GM23338 (cell line): ENCODE results near the gene APMAP. TPM values are rescaled to one million over a fixed set of nuclear protein-coding genes. Genes with fewer than 3 reads are reported as not detected.
"Not testable (repeated sequence)": the region's sequence is repeated elsewhere in the genome, so short reads cannot be mapped to it uniquely, and the experiment has no call there.

Experiments
- ATAC-seq: fragments of 200-7000 bp; cut with Tn5 transposase; 3 replicates; pipeline ENCODE4 v1.9.1; 2020
- DNase-seq: peaks from one replicate; pipeline ENCODE4 v3.0.0-alpha.2; 2015; ENCODE audit warnings: low spot score
- H2AFZ ChIP-seq: fragments of 200-600 bp; sonication (generic); 2 replicates; pipeline ENCODE4 v1.8.0; 2016; ENCODE audit warnings: antibody characterized with exemption, mild to moderate bottlenecking, moderate library complexity
- H3F3A ChIP-seq: fragments of 200-600 bp; sonication (generic); replicated peaks from 2 replicates; pipeline ENCODE4 v1.8.0; 2017; ENCODE audit warnings: antibody characterized with exemption, mixed run types, low read depth
- H3K27ac ChIP-seq: fragments of 200-600 bp; sonication (generic); 2 replicates; pipeline ENCODE4 v1.6.1; 2016; ENCODE audit warnings: low read depth
- H3K27me3 ChIP-seq: fragments of 200-600 bp; sonication (generic); 2 replicates; pipeline ENCODE4 v1.8.0; 2016; ENCODE audit warnings: mild to moderate bottlenecking, mixed run types, moderate library complexity; ENCODE audit not compliant: insufficient read depth
- H3K36me3 ChIP-seq: fragments of 200-600 bp; sonication (generic); 2 replicates; pipeline ENCODE4 v1.8.0; 2016; ENCODE audit warnings: mild to moderate bottlenecking; ENCODE audit not compliant: insufficient read depth
- H3K4me1 ChIP-seq: fragments of 200-600 bp; sonication (generic); 2 replicates; pipeline ENCODE4 v1.8.0; 2016; ENCODE audit warnings: mild to moderate bottlenecking, moderate library complexity; ENCODE audit not compliant: insufficient read depth
- H3K4me2 ChIP-seq: fragments of 200-600 bp; sonication (generic); 2 replicates; pipeline ENCODE4 v1.7.1; 2017; ENCODE audit warnings: mixed run types
- H3K4me3 ChIP-seq: fragments of 200-600 bp; sonication (generic); 2 replicates; pipeline ENCODE4 v1.6.1; 2016; ENCODE audit warnings: mixed run types
- H3K79me2 ChIP-seq: fragments of 200-600 bp; sonication (generic); replicated peaks from 2 replicates; pipeline ENCODE4 v1.8.0; 2017; ENCODE audit warnings: mild to moderate bottlenecking; ENCODE audit not compliant: insufficient read depth
- H3K9me2 ChIP-seq: fragments of 200-600 bp; sonication (generic); 2 replicates; pipeline ENCODE4 v1.8.0; 2017; ENCODE audit not compliant: insufficient read depth
- H4K20me1 ChIP-seq: fragments of 200-600 bp; sonication (generic); replicated peaks from 2 replicates; pipeline ENCODE4 v1.8.0; 2017; ENCODE audit warnings: mild to moderate bottlenecking; ENCODE audit not compliant: insufficient read depth
- H3K27ac Mint-ChIP-seq: 2 replicates; pipeline ENCODE4 v1.8.0; 2020; ENCODE audit warnings: inconsistent platforms, mild to moderate bottlenecking, moderate library complexity, mixed read lengths
- H3K27me3 Mint-ChIP-seq: 3 replicates; pipeline ENCODE4 v1.8.0; 2022; ENCODE audit warnings: low read depth, mild to moderate bottlenecking, moderate library complexity, mixed read lengths, inconsistent platforms; ENCODE audit not compliant: insufficient read depth, poor library complexity
- H3K36me3 Mint-ChIP-seq: 3 replicates; pipeline ENCODE4 v1.8.0; 2021; ENCODE audit warnings: low read depth, mild to moderate bottlenecking, inconsistent platforms, moderate library complexity, mixed read lengths
- H3K4me1 Mint-ChIP-seq: 3 replicates; pipeline ENCODE4 v1.8.0; 2020; ENCODE audit warnings: mild to moderate bottlenecking, inconsistent platforms, mixed read lengths
- H3K4me3 Mint-ChIP-seq: 3 replicates; pipeline ENCODE4 v1.8.0; 2021; ENCODE audit warnings: moderate library complexity, mild to moderate bottlenecking, inconsistent platforms, mixed read lengths
- H3K9me3 Mint-ChIP-seq: 3 replicates; pipeline ENCODE4 v1.8.0; 2020; ENCODE audit warnings: moderate library complexity, mild to moderate bottlenecking, inconsistent platforms, mixed read lengths
- EZH2 ChIP-seq: fragments of 200-600 bp; sonication (generic); IDR thresholded peaks from one replicate; pipeline ENCODE4 v1.8.0; 2017; ENCODE audit warnings: antibody characterized with exemption, mild to moderate bottlenecking, low read depth; ENCODE audit not compliant: unreplicated experiment
- EZH2phosphoT487 ChIP-seq: fragments of 200-600 bp; sonication (generic); IDR thresholded peaks from one replicate; pipeline ENCODE4 v1.8.1; 2018; ENCODE audit warnings: antibody characterized with exemption; ENCODE audit not compliant: unreplicated experiment
- POLR2AphosphoS5 ChIP-seq: IDR thresholded peaks from 2 replicates; pipeline ENCODE4 v1.6.1; 2016; ENCODE audit warnings: antibody characterized with exemption, low read depth
- STAT1 ChIP-seq: IDR thresholded peaks from one replicate; pipeline ENCODE4 v1.6.1; 2016; ENCODE audit warnings: antibody characterized with exemption; ENCODE audit not compliant: unreplicated experiment
- ZNF331 ChIP-seq: fragments of 250-450 bp; sonication (Bioruptor Pico); IDR thresholded peaks from 2 replicates; pipeline ENCODE4 v1.5.0; 2020; ENCODE audit warnings: low read depth, mild to moderate bottlenecking, moderate library complexity
- ZNF462 ChIP-seq: fragments of 250-450 bp; sonication (Bioruptor Pico); IDR thresholded peaks from 2 replicates; pipeline ENCODE4 v1.5.0; 2020; ENCODE audit warnings: mild to moderate bottlenecking, moderate library complexity
- polyA plus RNA-seq: library from polyadenylated mRNA; unstranded; fragments of >200 nt; fragmentation: Nextera tagmentation; extraction: Ambion mirVana; gene quantifications from 2 replicates; pipeline ENCODE4 v1.2.1, GENCODE V29; 2016
- total RNA-seq: library from RNA; depleted of rRNA; stranded (reverse); fragments of >200 nt; shearing (Covaris generic); gene quantifications from 2 replicates; pipeline ENCODE4 v1.2.3, GENCODE V29; 2014

The APMAP gene
- total and polyA plus RNA-seq, 2 experiments from 2014 or later: 31.7 to 72.3 TPM

- TF ChIP-seq STAT1 (no peak), ZNF462 (CRISPR knock-in tag) (no peak), EZH2phosphoT487 (no peak), ZNF331 (CRISPR knock-in tag) (no peak), POLR2AphosphoS5 (no peak), EZH2 (no peak)
Observed at GRCh38 chr20:24948939-24949679, 43.4 kb downstream of the APMAP start, which contains the start of gene CST7 (continued).

GRCh38 chr20:24948396-24948938 lies 44.1 kb downstream of the APMAP start:
- ATAC-seq, H3K27me3 Mint-ChIP-seq, H3K79me2 ChIP-seq, H3K36me3 ChIP-seq, H3K4me1 ChIP-seq, H3K36me3 Mint-ChIP-seq, H3K4me2 ChIP-seq, H3K4me3 Mint-ChIP-seq, H4K20me1 ChIP-seq, H3F3A ChIP-seq, H3K4me1 Mint-ChIP-seq, H3K27ac ChIP-seq, H3K27me3 ChIP-seq, H2AFZ ChIP-seq, H3K27ac Mint-ChIP-seq, DNase-seq, H3K9me2 ChIP-seq, H3K4me3 ChIP-seq: not testable (repeated sequence)
- H3K9me3 Mint-ChIP-seq: peaks cover 26% of the 10 kb centered on the region

- H3K36me3 Mint-ChIP-seq, H3K27me3 Mint-ChIP-seq, H3K4me1 ChIP-seq, H3F3A ChIP-seq, H2AFZ ChIP-seq, H3K27ac ChIP-seq, H3K36me3 ChIP-seq, H3K4me2 ChIP-seq, H3K27ac Mint-ChIP-seq, H3K4me3 Mint-ChIP-seq, H3K4me1 Mint-ChIP-seq, DNase-seq, H3K79me2 ChIP-seq, H3K9me2 ChIP-seq, H3K4me3 ChIP-seq, H3K27me3 ChIP-seq, H4K20me1 ChIP-seq, ATAC-seq: not testable (repeated sequence)
- peaks cover 43% of the 10 kb centered on the region for H3K9me3 Mint-ChIP-seq
Observed at GRCh38 chr20:24946376-24946775, 46.2 kb downstream of the APMAP start.
